ENCODE results near the gene TXLNG. TPM values are rescaled to one million over a fixed set of nuclear protein-coding genes. Genes with fewer than 3 reads are reported as not detected.
A peak's percentile ranks its signal among the peaks of the same experiment; 100 is the strongest.

TXLNG gene
- total and polyA plus RNA-seq, 2 donors (not counting 3 experiments of a cell fraction or from before 2014, with no cell fraction given) = 6.8 to 7.6 TPM

DNA sequence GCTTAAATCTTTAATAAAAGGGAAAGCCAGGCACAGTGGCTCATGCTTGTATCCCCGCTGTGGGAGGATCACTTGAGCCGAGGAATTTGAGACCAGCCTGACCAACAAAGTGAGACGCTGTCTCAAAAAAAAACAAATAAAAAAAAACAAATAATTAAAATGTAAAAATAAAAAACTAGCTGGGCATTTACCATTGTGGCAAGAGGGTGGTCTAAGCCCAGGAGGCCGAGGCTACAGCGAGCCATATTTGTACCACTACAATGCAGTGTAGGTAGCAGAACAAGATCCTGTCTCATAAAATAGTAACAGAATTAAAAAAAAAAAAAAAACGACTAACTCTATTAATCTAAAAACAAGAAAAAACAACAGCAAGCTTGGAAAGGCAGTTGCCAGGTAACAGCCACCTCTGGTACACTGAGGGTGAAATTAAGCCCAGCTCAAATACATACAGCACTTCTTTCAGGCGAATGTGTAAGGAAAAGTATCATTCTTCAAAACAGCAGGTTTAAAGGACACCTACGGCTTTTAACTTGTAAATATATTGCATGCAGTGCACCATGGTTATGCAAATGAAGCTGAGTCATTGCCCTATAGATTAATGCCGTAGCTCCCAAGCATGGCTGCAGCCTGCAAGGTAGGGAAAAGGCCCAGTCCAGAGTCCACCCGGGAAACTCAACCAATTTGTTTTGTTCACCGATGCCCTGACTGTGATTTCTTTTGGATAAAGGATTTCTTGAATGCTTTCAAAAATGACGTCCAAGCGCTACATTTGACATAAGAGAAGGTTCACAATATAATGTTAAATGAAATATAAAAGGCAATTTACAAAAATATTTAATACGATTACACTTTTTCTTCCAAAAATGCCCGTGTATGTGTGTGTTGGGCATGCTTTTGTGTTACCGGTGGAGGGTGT lies 14.5 kb upstream of the TXLNG start:
- H3K4me1 ChIP-seq (ENCODE audit: control insufficient read depth, extremely low read depth, insufficient read depth, low read length) = no peaks in the 10 kb centered on the region
- ChIA-PET POLR2A (interaction anchor here (0.7 to 2.0 kb wide), 5 partner anchors 14 to 896 kb away, joined by 3 to 11 read pairs (median 6); partner anchors contain the start of genes CTPS2, SYAP1 and TXLNG), CTCF (interaction anchor here (1.0 to 1.3 kb wide), 2 partner anchors 9 to 36 kb away, joined by 3 to 6 read pairs; no protein-coding TSS in a partner anchor)
- FAIRE-seq (peak; percentile 80), DNase-seq (ENCODE audit: low read depth, low spot score) (peak; percentile 57)
- no peak overlapping the region for H3K4me2 ChIP-seq (ENCODE audit: insufficient read depth, low read length)
- H3K27me3 ChIP-seq (ENCODE audit: control insufficient read depth in 2 of 2, insufficient read depth in 2 of 2, low read length in 2 of 2) = no peaks in the 10 kb centered on the region
- intact Hi-C loops (cut with micrococcal nuclease) = loop anchor here (1.0 to 2.0 kb wide), 2 partner anchors 15 to 53 kb away; partner anchors contain the start of genes SYAP1 and TXLNG
- no peaks in the 10 kb centered on the region for H3K36me3 ChIP-seq (ENCODE audit: control insufficient read depth in 2 of 2, extremely low read depth in 1 of 2, insufficient read depth in 2 of 2, low read length in 2 of 2)
- no peaks in the 10 kb centered on the region for H3K79me2 ChIP-seq (ENCODE audit: control insufficient read depth, insufficient read depth, low read length)
- H4K20me1 ChIP-seq (replicated peaks; ENCODE audit: control insufficient read depth, extremely low read depth, insufficient read depth, low read length) = no peaks in the 10 kb centered on the region
- peak overlapping the region; percentile 28 for H2AFZ ChIP-seq (ENCODE audit: low read depth, low read length)
- TF ChIP-seq FOS (IDR thresholded peaks at IDR 0.05; ENCODE audit: borderline replicate concordance, insufficient read depth, low read length) (peak; percentile 57), MYC (IDR thresholded peaks at IDR 0.05; ENCODE audit: low read depth, low read length) (no peak), GATA2 (IDR thresholded peaks at IDR 0.05; ENCODE audit: insufficient read depth, insufficient read length, low read depth, low read length) (no peak), JUN (IDR thresholded peaks at IDR 0.05; ENCODE audit: borderline replicate concordance, insufficient read depth, insufficient read length, low read depth) (no peak), POLR2AphosphoS5 (IDR thresholded peaks at IDR 0.05; ENCODE audit: insufficient read depth, low read depth, low read length) (peak; percentile 100), POLR2A (IDR thresholded peaks at IDR 0.05; ENCODE audit: low read depth, low read length) (peak; percentile 100), EZH2 (IDR thresholded peaks at IDR 0.05; ENCODE audit: borderline replicate concordance, low read depth, low read length, severe bottlenecking) (no peak)
- TF ChIP-seq, protein P1, sequence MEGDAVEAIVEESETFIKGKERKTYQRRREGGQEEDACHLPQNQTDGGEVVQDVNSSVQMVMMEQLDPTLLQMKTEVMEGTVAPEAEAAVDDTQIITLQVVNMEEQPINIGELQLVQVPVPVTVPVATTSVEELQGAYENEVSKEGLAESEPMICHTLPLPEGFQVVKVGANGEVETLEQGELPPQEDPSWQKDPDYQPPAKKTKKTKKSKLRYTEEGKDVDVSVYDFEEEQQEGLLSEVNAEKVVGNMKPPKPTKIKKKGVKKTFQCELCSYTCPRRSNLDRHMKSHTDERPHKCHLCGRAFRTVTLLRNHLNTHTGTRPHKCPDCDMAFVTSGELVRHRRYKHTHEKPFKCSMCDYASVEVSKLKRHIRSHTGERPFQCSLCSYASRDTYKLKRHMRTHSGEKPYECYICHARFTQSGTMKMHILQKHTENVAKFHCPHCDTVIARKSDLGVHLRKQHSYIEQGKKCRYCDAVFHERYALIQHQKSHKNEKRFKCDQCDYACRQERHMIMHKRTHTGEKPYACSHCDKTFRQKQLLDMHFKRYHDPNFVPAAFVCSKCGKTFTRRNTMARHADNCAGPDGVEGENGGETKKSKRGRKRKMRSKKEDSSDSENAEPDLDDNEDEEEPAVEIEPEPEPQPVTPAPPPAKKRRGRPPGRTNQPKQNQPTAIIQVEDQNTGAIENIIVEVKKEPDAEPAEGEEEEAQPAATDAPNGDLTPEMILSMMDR (IDR thresholded peaks at IDR 0.05; ENCODE audit: extremely low read depth in 1 of 2, insufficient read depth in 1 of 2, low read depth in 1 of 2, low read length in 2 of 2) = no peak
- TF ChIP-seq, protein P2, sequence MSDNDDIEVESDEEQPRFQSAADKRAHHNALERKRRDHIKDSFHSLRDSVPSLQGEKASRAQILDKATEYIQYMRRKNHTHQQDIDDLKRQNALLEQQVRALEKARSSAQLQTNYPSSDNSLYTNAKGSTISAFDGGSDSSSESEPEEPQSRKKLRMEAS (IDR thresholded peaks at IDR 0.05; ENCODE audit: insufficient read depth, insufficient read length) = no peak
- TSS peak; percentile 100 for BruUV-seq (replicated peaks)
- H3K9me1 ChIP-seq (replicated peaks; ENCODE audit: control insufficient read depth, extremely low read depth, insufficient read depth, low read length) = no peaks in the 10 kb centered on the region
- peak overlapping the region; percentile 90 for H3K27ac ChIP-seq (ENCODE audit: insufficient read depth, low read depth, low read length)
- H3K9me3 ChIP-seq (replicated peaks; ENCODE audit: control insufficient read depth, insufficient read depth, low read length) = no peaks in the 10 kb centered on the region
- H3K4me3 ChIP-seq (replicated peaks in 1 of 3; ENCODE audit: insufficient read depth in 1 of 3, low read depth in 1 of 3, low read length in 3 of 3) = no peak overlapping the region
- dilution Hi-C loops (cut with MboI; ENCODE audit: extremely low pct_ligation_motif_present, low sequenced_read_pairs) = no loop called here
- peak overlapping the region; percentile 77 for H3K9ac ChIP-seq (replicated peaks; ENCODE audit: extremely low read depth, insufficient read depth, low read length)

All from endothelial cell of umbilical vein (primary cell).